NCI-H1930 (cell line): Measurements from ENCODE around the gene FAM20A.
"Not testable (repeated sequence)": the region's sequence is repeated elsewhere in the genome, so short reads cannot be mapped to it uniquely, and the experiment has no call there.

Source experiments
- DNase-seq, 2 experiments: peaks; one replicate each; lab custom pipeline; 2025; lab: John Stamatoyannopoulos, UW

Gene FAM20A

GRCh38 chr17:68492394-68493054 is 108.6 kb downstream of the FAM20A start:
- not testable (repeated sequence) for DNase-seq

GRCh38 chr17:68491381-68492231 is 109.6 kb downstream of the FAM20A start:
- DNase-seq, result no peak

GRCh38 chr17:68489919-68490318 is 111.2 kb downstream of the FAM20A start:
- no peak for DNase-seq
